Measurements from ENCODE around the gene SYNE1.
"Not testable (repeated sequence)": the region's sequence is repeated elsewhere in the genome, so short reads cannot be mapped to it uniquely, and the experiment has no call there.

The SYNE1 gene

GRCh38 chr6:152087096-152087495 is 550.1 kb downstream of the SYNE1 start:
- DNase-seq: no peak

DNA sequence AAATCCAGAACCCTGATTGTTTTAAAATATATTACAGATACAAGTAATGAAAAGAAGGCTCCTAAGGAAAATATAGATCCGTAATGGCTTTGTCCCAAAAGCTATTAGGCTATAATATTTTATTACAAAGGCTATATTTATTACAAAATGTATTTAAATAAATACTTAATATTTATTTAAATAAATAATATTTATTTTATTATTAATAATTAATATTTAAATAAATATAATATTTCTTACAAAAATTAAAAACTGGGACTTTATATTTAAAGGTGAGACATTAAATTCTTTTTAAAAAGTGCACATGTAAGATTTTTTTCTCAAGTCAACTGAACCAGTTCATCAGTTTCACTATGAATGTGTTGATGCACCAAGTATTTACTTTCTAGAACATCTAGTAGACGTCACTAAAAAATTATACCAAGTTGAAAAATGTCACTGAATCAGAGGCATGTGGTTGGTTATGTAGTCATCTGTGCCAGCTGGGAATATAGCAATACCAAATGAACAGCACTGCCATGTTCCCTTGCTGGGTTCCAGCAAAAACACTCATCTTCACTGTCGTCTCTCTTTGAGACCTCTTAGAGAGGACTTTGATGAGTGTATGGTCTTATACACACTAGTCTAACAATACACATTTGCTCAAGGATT is 550.8 kb downstream of the SYNE1 start:
- no peak for DNase-seq

DNA sequence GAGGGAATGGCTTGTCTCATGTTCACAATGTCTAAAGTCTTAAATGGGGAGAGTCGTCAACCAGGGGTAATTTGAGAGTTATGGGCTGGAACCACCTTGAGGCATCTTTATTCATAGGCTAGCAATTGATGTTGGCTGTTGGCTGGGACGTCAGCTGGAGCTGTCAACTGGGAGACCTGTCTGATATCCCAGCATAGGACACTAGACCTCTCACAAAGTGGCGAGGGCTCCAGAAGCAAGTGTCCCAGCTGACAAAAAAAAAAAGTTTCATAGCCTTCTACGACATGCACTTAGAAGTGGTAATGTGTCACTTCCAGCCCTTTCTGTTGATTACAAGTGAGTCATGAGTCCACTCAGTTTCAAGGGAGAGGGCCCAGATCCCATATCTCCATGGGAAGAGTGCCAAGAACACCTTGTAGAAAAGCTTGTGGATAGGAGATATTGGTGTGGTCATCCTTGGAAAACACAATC is 551.7 kb downstream of the SYNE1 start:
- no peak for DNase-seq

DNA sequence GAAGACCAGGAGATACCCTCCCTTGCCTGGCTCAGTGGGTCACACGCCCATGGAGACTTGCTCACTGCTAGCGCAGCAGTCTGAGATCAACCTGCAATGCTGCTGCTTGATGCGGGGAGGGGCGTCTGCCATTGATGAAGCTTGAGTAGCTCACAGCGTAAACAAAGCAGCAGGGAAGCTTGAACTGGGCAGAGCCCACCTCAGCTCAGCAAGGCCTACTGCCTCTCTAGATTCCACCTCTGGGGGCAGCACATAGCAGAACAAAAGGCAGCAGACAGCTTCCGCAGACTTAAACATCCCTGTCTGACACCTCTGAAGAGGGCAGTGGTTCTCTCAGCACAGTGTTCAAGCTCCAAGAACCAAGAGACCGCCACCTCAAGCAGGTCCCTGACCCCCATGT is 558.4 kb downstream of the SYNE1 start:
- no peak for DNase-seq

GRCh38 chr6:152078001-152078400 is 559.2 kb downstream of the SYNE1 start:
- DNase-seq: no peak

GRCh38 chr6:152076242-152076641 is 560.9 kb downstream of the SYNE1 start:
- DNase-seq: not testable (repeated sequence)

GRCh38 chr6:152071843-152072242 is 565.3 kb downstream of the SYNE1 start:
- no peak for DNase-seq
